Posterior vena cava (tissue), 2 donors: ENCODE measurements around the gene BRF1. TPM values are rescaled to one million over a fixed set of nuclear protein-coding genes. Genes with fewer than 3 reads are reported as not detected.
"Not testable (repeated sequence)": the region's sequence is repeated elsewhere in the genome, so short reads cannot be mapped to it uniquely, and the experiment has no call there.

ENCODE experiments used
- DNase-seq: peaks from one replicate; pipeline ENCODE4 v3.0.0-alpha.2; 2020; ENCODE audit warnings: low spot score
- intact Hi-C, 2 donors: fragments of 100-400 bp; cut with DNase I; formaldehyde crosslinking; loops; one replicate each; pipeline versions ENCODE4 v1.14.1 to v1.14.2; 2022 to 2023
- total RNA-seq, 2 donors: library from RNA; stranded (reverse); fragmentation: NEBNext Ultra II Directional; extraction: Animal tissue kit (Norgen Biotek cat#: 25700); gene quantifications; one replicate each; pipeline ENCODE4 v1.2.1, GENCODE V29; 2021
- donor health status: DM: yes; HTN: yes; CAD: no.
- donor health status: DM: yes; HTN: yes; CAD: no.

BRF1 gene
- total RNA-seq, 2 donors from 2014 or later, result 18.8 to 19.4 TPM

GRCh38 chr14:105301103-105301914 lies 508 bp upstream of the BRF1 start:
- peak; percentile 99 for DNase-seq
- intact Hi-C loops, result no loop called here

- intact Hi-C loops, result no loop called here
- peak; percentile 88 for DNase-seq
These were observed 903 bp downstream of the BRF1 start for GRCh38 chr14:105299654-105300541.

GRCh38 chr14:105297311-105297710 lies 3.5 kb downstream of the BRF1 start:
- DNase-seq, intact Hi-C loops: not testable (repeated sequence)

GRCh38 chr14:105294142-105294597 lies 6.6 kb downstream of the BRF1 start:
- DNase-seq, result peak; percentile 82
- intact Hi-C loops, result no loop called here

- DNase-seq, result peak; percentile 79
- intact Hi-C loops, result no loop called here
These were observed 7.7 kb downstream of the BRF1 start for GRCh38 chr14:105292826-105293711.

GRCh38 chr14:105290621-105291346 lies 10.0 kb downstream of the BRF1 start:
- intact Hi-C loops, result no loop called here
- DNase-seq, result no peak

- intact Hi-C loops, result loop anchor here in 1 of 2 donors (10.0 kb wide), 1 partner anchor 194 kb away; no protein-coding TSS in a partner anchor
These were observed 11.9 kb downstream of the BRF1 start for GRCh38 chr14:105288936-105289335.

GRCh38 chr14:105287249-105288102 lies 13.3 kb downstream of the BRF1 start:
- intact Hi-C loops, result loop anchor here in 1 of 2 donors (10.0 kb wide), 1 partner anchor 193 kb away; no protein-coding TSS in a partner anchor
- DNase-seq, result no peak

More at GRCh38 chr14:105288936-105289335, 11.9 kb downstream of the BRF1 start:
- DNase-seq, result not testable (repeated sequence)

- DNase-seq, result no peak
- intact Hi-C loops, result loop anchor here in 1 of 2 donors (10.0 kb wide), 1 partner anchor 192 kb away; no protein-coding TSS in a partner anchor
These were observed 14.0 kb downstream of the BRF1 start for GRCh38 chr14:105286759-105287144.

GRCh38 chr14:105285174-105285573 lies 15.6 kb downstream of the BRF1 start:
- intact Hi-C loops, result loop anchor here in 1 of 2 donors (10.0 kb wide), 1 partner anchor 190 kb away; no protein-coding TSS in a partner anchor
- DNase-seq, result no peak

GRCh38 chr14:105283899-105284298 lies 16.9 kb downstream of the BRF1 start:
- intact Hi-C loops, result loop anchor here in 1 of 2 donors (10.0 kb wide), 1 partner anchor 189 kb away; no protein-coding TSS in a partner anchor

GRCh38 chr14:105283028-105283427 lies 17.8 kb downstream of the BRF1 start:
- intact Hi-C loops, result loop anchor here in 1 of 2 donors (10.0 kb wide), 1 partner anchor 188 kb away; no protein-coding TSS in a partner anchor
- peak; percentile 62 for DNase-seq

More at GRCh38 chr14:105283899-105284298, 16.9 kb downstream of the BRF1 start:
- no peak for DNase-seq

- intact Hi-C loops, result loop anchor here in 1 of 2 donors (10.0 kb wide), 1 partner anchor 187 kb away; no protein-coding TSS in a partner anchor
- DNase-seq, result no peak
These were observed 18.6 kb downstream of the BRF1 start for GRCh38 chr14:105282098-105282725.

- intact Hi-C loops, result loop anchor here in 1 of 2 donors (10.0 kb wide), 1 partner anchor 187 kb away; no protein-coding TSS in a partner anchor
- DNase-seq, result no peak
These were observed 19.3 kb downstream of the BRF1 start for GRCh38 chr14:105281371-105282097.

- intact Hi-C loops, result loop anchor here in 1 of 2 donors (10.0 kb wide), 1 partner anchor 186 kb away; no protein-coding TSS in a partner anchor
- DNase-seq, result no peak
These were observed 20.3 kb downstream of the BRF1 start for GRCh38 chr14:105280525-105280924.
